Vagina (tissue), 2 donors: ENCODE measurements around the gene ZMYND15. TPM values are rescaled to one million over a fixed set of nuclear protein-coding genes. Genes with fewer than 3 reads are reported as not detected.
"Not testable (repeated sequence)": the region's sequence is repeated elsewhere in the genome, so short reads cannot be mapped to it uniquely, and the experiment has no call there.

ENCODE experiments used
- DNase-seq, 2 donors: peaks; one replicate each; pipeline ENCODE4 v3.0.0-alpha.2; 2017; ENCODE audit errors: extremely low spot score in 2 of 2
- H3K27ac ChIP-seq: fragments of 200-600 bp; sonication (generic); one replicate; pipeline ENCODE4 v1.5.1; 2019
- H3K27me3 ChIP-seq: fragments of 200-600 bp; sonication (generic); one replicate; pipeline ENCODE4 v1.5.1; 2019
- H3K36me3 ChIP-seq, 2 donors: fragments of 200-600 bp; sonication (generic); one replicate each; pipeline ENCODE4 v1.5.1; 2017 to 2019
- H3K4me1 ChIP-seq: fragments of 200-600 bp; sonication (generic); one replicate; pipeline ENCODE4 v1.5.1; 2019
- H3K4me3 ChIP-seq, 2 donors: fragments of 200-600 bp; sonication (generic); 1 replicate in 1 of 2; 2 replicates in 1 of 2; pipeline ENCODE4 v1.5.1; 2016 to 2019
- H3K9me3 ChIP-seq: fragments of 200-600 bp; sonication (generic); one replicate; pipeline ENCODE4 v1.5.1; 2019
- POLR2A ChIP-seq, 2 donors: fragments of 450-650 bp; IDR thresholded peaks; one replicate each; pipeline ENCODE4 v1.6.1; 2017; ENCODE audit warnings: antibody characterized with exemption in 2 of 2, mild to moderate bottlenecking in 2 of 2, moderate library complexity in 2 of 2
- POLR2AphosphoS5 ChIP-seq, 2 donors: sonication (generic); formaldehyde crosslinking; IDR thresholded peaks; one replicate each; pipeline ENCODE4 v1.9.0; 2017; ENCODE audit warnings: antibody characterized with exemption in 2 of 2, mild to moderate bottlenecking in 2 of 2, low read depth in 1 of 2; ENCODE audit not compliant: insufficient read depth in 1 of 2
- intact Hi-C: fragments of 100-400 bp; cut with DNase I; formaldehyde crosslinking; loops from one replicate; pipeline ENCODE4 v1.15.1; 2023
- total RNA-seq: library from RNA; depleted of rRNA; stranded (reverse); fragments of >200 nt; gene quantifications from one replicate; pipeline ENCODE4 v1.2.3, GENCODE V29; 2016
- TF ChIP-seq, protein P1 (sequence below), 3 experiments: fragments of 450-650 bp in 2 of 3; fragments of 200-600 bp in 1 of 3; sonication (generic) in 1 of 3; IDR thresholded peaks; one replicate each; pipeline ENCODE4 v1.5.1; 2017 to 2019; ENCODE audit warnings: antibody characterized with exemption in 3 of 3, mild to moderate bottlenecking in 2 of 3, moderate library complexity in 2 of 3

The ZMYND15 gene, protein sequence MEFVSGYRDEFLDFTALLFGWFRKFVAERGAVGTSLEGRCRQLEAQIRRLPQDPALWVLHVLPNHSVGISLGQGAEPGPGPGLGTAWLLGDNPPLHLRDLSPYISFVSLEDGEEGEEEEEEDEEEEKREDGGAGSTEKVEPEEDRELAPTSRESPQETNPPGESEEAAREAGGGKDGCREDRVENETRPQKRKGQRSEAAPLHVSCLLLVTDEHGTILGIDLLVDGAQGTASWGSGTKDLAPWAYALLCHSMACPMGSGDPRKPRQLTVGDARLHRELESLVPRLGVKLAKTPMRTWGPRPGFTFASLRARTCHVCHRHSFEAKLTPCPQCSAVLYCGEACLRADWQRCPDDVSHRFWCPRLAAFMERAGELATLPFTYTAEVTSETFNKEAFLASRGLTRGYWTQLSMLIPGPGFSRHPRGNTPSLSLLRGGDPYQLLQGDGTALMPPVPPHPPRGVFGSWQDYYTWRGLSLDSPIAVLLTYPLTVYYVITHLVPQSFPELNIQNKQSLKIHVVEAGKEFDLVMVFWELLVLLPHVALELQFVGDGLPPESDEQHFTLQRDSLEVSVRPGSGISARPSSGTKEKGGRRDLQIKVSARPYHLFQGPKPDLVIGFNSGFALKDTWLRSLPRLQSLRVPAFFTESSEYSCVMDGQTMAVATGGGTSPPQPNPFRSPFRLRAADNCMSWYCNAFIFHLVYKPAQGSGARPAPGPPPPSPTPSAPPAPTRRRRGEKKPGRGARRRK
- total RNA-seq, result not detected

DNA sequence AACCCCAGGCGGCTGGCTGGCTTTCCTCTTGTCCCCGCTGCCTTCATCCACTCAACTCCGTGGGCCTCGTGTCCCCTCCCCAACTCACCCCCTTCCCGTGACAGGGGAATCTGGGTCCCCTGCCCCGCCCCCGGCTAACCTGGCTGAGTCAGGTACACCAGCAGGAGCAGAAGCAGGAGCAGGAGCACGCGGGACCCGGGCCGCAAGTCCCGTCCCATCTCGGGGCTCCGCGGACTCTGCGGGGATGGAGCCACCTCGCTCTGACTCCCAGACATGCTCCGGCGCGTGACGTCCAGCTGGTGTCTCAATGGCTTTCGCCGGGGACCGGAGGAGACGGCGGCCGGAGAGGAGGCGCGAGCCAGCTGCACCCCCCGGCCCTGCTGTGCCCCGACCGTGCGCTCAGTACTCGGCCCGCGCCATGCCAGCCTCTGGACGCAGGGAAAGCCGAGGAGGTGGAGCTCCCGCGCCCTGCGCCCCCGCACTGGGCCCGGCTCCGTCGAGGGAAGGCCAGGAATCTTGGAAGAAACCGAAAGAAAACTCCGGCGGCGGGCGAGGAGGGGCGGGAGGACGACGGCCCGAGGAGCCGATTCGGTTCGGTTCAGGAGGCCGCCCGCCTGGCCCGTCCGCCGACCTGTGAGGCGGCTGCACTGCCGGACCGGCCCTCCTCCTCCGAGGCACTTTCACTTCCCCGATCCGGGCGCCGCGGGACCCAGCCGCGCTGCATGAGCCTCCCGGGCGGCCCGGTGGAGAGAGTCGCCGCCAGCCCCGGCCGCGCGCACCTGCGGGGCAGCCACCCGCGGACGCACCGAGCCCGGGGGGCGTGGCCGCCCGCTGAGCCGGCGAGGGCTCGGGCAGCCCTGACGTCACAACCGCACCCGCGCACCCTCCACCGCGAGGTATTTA is at the start of gene ZMYND15, which contains the start of gene CXCL16:
ZMYND15 (plus strand) TSS at position 712 of the 903 bp plus-strand sequence. CDS start 716 bp downstream, outside the sequence.
CXCL16 (minus strand) TSS at position 807 of the 903 bp plus-strand sequence; CDS start at position 218, 589 bp downstream.
- H3K27ac ChIP-seq, result peak within 1 kb of the TSS; percentile 34
- peaks cover 18% of the 10 kb centered on the region for H3K4me1 ChIP-seq
- TF ChIP-seq POLR2A (IDR thresholded peaks at IDR 0.05) (peak in 1 of 2 donors; percentile 26), POLR2AphosphoS5 (IDR thresholded peaks at IDR 0.05; ENCODE audit: insufficient read depth in 1 of 2, low read depth in 1 of 2) (peak in 1 of 2 donors; percentile 61)
- TF ChIP-seq, protein P1, sequence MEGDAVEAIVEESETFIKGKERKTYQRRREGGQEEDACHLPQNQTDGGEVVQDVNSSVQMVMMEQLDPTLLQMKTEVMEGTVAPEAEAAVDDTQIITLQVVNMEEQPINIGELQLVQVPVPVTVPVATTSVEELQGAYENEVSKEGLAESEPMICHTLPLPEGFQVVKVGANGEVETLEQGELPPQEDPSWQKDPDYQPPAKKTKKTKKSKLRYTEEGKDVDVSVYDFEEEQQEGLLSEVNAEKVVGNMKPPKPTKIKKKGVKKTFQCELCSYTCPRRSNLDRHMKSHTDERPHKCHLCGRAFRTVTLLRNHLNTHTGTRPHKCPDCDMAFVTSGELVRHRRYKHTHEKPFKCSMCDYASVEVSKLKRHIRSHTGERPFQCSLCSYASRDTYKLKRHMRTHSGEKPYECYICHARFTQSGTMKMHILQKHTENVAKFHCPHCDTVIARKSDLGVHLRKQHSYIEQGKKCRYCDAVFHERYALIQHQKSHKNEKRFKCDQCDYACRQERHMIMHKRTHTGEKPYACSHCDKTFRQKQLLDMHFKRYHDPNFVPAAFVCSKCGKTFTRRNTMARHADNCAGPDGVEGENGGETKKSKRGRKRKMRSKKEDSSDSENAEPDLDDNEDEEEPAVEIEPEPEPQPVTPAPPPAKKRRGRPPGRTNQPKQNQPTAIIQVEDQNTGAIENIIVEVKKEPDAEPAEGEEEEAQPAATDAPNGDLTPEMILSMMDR (IDR thresholded peaks at IDR 0.05), result no peak
- no peaks in the 10 kb centered on the region for H3K9me3 ChIP-seq
- peak within 1 kb of the TSS; percentile 62 to 65 for H3K4me3 ChIP-seq
- intact Hi-C loops, result loop anchor here (10.0 kb wide), 1 partner anchor 45 kb away; the partner anchor contains the start of genes GLTPD2 and VMO1
- DNase-seq, result no peak
- no peaks in the 10 kb centered on the region for H3K36me3 ChIP-seq
- H3K27me3 ChIP-seq, result no peaks in the 10 kb centered on the region

DNA sequence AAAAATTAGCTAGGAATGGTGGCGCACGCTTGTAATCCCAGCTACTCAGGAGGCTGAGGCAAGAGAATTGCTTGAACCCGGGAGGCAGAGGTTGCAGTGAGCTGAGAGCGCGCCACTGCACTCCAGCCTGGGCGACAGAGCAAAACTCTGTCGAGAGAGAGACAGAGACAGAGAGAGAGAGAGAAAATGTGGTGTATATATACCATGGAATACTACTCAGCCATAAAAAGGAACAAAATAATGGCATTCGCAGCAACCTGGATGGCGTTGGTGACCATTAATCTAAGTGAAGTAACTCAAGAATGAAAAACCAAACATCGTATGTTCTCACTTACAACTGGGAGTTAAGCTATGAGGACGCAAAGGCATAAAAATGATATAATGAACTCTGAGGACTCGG is 49.8 kb upstream of the ZMYND15 start:
- not testable (repeated sequence) for H3K9me3 ChIP-seq
- H3K36me3 ChIP-seq, result peaks cover 0 to 35% of the 10 kb centered on the region in 2 donors

DNA sequence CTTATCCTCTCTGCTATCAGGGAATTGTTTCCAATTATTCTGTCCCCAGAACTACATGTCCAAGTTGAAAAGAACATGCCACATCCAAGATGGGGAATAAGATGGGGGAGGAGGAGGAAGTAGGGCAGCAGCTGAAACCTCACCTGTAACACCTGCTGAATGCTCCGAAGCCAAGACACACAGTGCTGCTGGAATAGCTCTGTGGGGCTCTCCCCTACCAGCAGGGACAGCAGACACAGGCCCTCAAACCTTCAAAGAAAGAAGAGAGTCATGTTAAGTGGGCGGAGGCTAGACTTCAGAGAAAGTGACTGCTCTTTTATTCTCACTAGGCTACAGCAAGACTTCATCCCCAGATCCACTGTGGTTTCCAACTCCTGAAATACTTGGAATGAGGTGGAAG is 48.9 kb upstream of the ZMYND15 start:
- TF ChIP-seq POLR2AphosphoS5 (IDR thresholded peaks at IDR 0.05; ENCODE audit: insufficient read depth in 1 of 2, low read depth in 1 of 2) (no peak), POLR2A (IDR thresholded peaks at IDR 0.05) (no peak)
- TF ChIP-seq, protein P1 (IDR thresholded peaks at IDR 0.05), result no peak
- Histone ChIP-seq H3K4me1 (no peaks in the 10 kb centered on the region), H3K4me3 (no peak overlapping the region), H3K27ac (no peak overlapping the region), H3K27me3 (no peaks in the 10 kb centered on the region), H3K9me3 (no peaks in the 10 kb centered on the region), H3K36me3 (peaks cover 0 to 32% of the 10 kb centered on the region in 2 donors)
- no peak for DNase-seq
- intact Hi-C loops, result no loop called here

More for the DNA sequence above, 49.8 kb upstream of the ZMYND15 start:
- intact Hi-C loops, H3K4me3 ChIP-seq, H3K27ac ChIP-seq, H3K27me3 ChIP-seq, H3K4me1 ChIP-seq, DNase-seq: not testable (repeated sequence)

DNA sequence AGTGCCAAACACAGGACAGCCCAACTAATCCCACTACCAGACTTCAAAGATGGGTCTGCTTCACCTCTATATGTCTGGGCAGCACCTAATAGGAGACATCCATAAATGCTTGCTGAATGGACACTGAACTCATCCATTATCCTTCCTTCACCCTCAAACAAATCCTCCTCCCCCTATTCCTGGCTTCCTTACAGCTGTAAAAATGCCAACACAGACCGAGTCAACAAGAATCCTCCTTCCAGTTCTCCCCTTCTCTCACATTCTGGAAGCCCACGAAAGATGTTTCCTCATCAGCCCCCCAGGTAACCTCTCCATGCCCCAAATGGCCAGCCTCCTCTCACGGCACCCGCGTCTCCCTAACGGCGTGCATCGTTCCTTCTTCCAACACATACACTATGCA is 47.9 kb upstream of the ZMYND15 start:
- H3K9me3 ChIP-seq, result no peaks in the 10 kb centered on the region
- no peak overlapping the region for H3K27ac ChIP-seq
- TF ChIP-seq, protein P1 (IDR thresholded peaks at IDR 0.05), result no peak
- no peak for TF ChIP-seq POLR2A (IDR thresholded peaks at IDR 0.05)
- no peak for TF ChIP-seq POLR2AphosphoS5 (IDR thresholded peaks at IDR 0.05; ENCODE audit: insufficient read depth in 1 of 2, low read depth in 1 of 2)
- H3K4me1 ChIP-seq, result no peaks in the 10 kb centered on the region
- peaks cover 0 to 27% of the 10 kb centered on the region in 2 donors for H3K36me3 ChIP-seq
- no peak overlapping the region for H3K4me3 ChIP-seq
- DNase-seq, result no peak
- intact Hi-C loops, result no loop called here
- no peaks in the 10 kb centered on the region for H3K27me3 ChIP-seq

DNA sequence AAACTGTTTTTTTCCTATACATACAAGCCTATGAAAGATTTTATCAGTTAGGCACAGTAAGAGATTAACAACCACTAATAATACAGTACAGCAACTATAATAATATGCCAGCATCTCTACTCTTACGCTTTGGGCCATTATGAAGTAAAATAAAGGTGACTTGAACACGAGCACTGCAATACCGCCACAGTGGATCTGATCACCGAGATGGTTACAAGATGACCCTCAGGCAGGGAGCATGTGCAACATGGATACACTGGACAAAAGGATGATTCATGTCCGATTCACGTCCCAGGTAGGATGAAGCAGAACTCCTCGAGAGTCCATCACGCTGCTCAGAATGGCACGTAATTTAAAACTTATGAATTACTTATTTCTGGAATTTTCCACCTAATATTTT is 46.2 kb upstream of the ZMYND15 start:
- TF ChIP-seq POLR2A (IDR thresholded peaks at IDR 0.05) (no peak), POLR2AphosphoS5 (IDR thresholded peaks at IDR 0.05; ENCODE audit: insufficient read depth in 1 of 2, low read depth in 1 of 2) (no peak)
- TF ChIP-seq, protein P1 (IDR thresholded peaks at IDR 0.05), result no peak
- Histone ChIP-seq H3K36me3 (peaks cover 0 to 27% of the 10 kb centered on the region in 2 donors), H3K27ac (no peak overlapping the region), H3K9me3 (no peaks in the 10 kb centered on the region), H3K4me1 (no peaks in the 10 kb centered on the region), H3K27me3 (no peaks in the 10 kb centered on the region), H3K4me3 (no peak overlapping the region)
- intact Hi-C loops, result no loop called here
- no peak for DNase-seq
